Fibroblast of upper back skin (primary cell): ENCODE results near the gene GPR84.

Source experiments
- DNase-seq: peaks from one replicate; pipeline ENCODE4 v3.0.0-alpha.2; 2013

Gene GPR84

DNA sequence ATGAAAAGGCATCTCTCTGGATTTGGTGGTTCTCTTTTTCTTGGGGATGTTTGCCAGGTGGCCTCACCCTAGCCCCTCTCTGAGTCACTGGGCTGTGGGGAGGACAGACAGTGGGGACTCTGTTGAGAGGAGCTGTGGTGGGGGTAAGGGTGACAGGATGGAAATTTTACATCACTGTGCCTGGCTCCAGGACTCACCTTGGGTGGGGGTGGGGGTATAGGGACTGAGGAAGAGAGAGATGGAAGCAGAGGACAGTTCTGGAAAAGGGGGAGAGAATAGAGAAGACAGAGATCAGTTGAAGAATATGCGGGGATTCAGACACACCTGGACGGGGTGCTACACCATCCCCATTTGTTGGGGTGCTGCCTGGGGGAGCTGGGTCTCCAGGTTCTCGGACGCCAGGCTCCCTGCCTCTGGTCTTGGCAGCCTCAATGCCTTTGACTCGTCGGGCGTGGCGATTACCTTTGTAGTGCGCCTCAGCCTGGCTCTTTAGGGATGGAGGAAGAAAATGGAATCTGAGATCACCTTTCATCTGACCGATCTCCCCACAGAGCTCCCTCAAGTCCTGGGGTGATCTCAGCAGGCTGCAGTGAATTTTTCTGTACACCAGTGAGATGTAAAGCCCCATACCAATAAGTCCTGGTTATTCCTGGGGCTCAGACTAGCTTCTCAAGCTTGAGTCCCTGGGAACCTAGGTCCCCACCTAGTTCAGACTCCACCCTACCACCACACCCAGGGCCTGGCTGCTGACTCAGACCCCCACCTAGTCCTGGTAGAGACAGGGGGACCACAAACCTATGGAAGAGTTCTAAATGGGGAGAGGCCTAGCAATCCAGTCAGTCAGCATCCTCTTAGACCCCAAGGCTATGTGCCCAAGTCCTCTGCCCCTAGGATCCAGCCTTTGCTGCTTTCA, 9.6 kb upstream of the GPR84 start:
- no peak for DNase-seq

DNA sequence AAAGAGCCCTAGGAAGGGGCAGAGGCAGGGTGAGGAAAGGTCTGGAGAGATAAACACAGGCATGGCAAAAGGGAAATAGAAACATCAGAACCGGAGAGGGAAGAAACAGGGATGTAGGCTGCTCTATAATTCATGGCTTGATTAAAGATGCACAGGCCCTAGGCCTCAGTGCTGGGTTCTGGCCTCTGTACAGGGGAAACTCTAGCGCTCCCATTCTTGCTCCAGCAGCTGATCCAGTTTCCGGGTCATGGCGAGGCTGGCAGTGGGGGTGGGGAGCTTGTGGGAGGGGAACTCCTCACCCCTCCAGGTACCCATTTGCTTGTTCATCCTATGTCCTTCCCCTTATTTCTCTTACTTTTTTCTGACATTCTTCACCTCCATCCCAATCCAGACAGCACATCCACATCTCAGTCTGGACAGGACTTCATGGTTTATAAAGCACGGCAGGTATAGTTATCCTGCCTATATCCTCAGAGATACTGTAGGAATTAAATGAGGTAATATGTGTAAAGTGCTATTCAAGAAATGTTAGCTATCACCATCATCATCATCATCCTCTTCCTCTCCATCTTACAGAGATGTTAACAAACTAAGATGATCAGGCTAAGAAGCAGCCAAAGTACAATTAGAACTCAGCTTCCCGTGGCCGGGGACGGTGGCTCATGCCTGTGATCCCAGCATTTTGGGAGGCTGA, 8.0 kb upstream of the GPR84 start:
- no peak for DNase-seq

DNA sequence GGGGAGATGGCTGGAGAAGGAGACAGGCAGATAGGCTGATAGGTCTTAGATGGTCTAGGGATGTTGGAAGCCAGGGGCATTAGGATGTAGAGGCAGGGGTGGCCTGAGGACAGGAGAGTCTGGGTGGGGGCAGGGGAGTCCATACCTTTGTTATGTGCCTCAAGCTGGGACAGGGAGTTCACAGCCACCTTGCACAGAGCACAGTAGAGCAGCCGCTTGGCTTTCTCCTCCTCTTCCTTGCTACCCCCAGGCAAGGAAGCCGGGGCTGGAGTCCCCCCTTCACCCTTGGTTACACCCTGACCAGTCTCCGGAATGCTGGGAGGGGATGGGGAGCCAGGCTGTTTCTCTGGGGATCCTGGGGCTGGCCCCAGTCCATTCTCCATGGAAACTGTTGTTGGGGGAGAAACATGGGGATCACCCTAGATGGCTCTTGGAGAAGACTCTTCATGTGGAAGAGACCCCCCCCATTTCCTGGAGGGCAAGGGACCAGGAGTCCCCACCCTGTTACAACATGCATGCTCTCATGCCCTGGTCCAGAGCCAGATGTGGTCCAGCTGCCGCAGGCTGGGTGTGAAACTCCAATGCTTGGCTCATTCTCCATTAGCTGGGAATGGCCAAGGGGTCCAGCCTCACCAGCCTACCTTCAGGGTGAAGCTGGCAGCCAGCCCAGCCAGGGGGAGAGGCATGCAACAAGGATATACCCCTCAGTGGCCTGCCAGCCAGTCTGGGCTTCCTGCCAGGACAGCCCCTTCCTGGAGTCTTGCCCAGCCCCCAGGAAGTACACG, 7.2 kb upstream of the GPR84 start:
- no peak for DNase-seq

DNA sequence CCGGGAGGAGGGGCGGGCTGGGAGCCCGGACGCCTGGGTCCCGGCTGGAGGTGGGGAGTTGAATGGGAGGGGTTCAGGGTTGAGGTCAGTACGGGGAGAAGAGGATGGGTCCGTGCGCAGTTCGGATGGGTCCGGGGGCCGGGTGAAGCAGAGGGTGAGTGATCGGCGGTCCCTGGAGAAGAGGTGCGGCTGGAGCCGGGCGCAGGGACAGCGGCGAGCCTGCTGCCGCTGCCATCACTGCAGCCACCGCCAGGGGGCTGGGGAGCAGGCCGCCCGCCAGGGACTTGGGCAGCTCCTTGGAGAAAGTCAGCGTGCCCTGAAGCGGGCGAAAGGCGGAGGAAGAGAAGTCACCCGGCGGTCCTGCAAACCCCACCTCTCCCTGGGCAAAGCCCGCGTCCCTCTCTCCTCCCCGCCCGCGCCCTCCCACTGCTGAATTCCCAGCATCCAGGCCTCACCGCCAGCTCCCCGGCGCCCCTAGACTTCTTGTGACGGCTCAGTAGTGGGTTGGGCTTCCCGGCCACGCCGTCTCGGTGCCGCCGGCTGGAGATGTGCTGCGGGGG, 6.0 kb upstream of the GPR84 start:
- DNase-seq: peak; percentile 71

DNA sequence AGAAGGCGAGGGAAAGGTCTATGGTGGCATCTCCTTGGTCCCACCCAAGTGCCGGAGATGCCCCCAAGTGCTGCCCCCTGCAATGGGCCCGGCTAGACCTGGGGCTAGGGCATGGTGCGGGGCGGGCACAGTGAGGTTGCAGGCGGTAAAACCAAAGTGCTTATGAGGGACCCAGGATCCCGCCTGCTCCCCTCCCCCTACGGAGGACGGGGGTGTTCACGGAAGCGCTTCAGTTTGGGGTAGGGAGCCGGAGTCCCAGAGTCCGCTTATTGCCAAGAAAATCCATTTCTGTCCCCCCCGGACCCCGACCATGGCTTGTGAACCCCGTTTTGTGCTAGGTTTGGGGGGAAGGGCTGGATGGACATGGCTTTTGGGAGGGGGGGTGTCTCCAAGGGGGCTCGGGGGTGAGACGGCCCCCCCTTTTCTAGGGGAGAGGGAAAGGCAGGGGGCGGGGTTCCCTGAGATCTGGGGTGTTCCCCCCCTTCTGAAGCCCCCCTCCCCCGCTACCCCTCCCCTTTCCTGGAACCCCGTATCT, 5.4 kb upstream of the GPR84 start:
- DNase-seq: no peak

DNA sequence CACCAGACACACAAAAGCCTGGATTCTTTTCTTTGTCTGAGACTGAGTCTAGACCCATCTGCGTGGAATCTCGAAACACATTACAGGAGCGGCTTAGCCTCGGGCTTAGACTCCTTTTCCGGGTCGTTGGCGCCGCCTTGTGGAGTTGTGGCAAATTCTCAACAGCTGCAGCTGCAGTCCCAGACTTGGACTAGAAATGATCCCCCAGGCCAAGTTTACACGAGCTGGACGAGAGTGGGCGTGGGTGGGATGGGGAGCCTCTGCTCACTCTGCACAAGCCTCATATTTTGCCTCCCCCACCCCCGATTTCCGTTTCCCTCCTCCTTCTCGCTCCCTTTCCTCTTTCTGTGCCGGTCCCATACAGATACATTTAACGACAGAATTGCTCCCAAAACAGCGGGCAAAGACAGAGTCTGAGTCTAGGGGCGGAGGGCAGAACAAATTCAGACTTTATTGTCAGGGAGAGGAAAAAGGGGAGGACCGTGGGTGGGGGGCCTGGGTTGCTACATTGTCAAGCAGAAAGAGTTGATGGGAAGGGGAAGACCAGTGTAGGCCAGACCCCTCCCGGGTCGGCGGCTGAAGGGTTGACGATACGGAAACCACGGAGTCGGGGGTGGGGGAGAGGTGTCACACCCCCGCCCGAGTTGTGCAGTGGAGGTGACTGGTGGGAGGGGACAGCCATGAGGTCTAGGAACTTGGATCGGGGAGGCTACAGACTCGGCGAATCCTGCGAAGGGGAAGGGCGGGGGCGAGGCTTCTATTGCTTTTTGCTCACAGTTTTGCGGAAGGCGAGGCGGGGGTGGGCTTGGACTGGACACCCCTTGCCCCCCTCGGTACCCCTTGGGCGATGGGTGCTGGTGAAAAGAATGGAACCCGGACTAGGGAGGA, 4.7 kb upstream of the GPR84 start:
- DNase-seq: peak; percentile 88

DNA sequence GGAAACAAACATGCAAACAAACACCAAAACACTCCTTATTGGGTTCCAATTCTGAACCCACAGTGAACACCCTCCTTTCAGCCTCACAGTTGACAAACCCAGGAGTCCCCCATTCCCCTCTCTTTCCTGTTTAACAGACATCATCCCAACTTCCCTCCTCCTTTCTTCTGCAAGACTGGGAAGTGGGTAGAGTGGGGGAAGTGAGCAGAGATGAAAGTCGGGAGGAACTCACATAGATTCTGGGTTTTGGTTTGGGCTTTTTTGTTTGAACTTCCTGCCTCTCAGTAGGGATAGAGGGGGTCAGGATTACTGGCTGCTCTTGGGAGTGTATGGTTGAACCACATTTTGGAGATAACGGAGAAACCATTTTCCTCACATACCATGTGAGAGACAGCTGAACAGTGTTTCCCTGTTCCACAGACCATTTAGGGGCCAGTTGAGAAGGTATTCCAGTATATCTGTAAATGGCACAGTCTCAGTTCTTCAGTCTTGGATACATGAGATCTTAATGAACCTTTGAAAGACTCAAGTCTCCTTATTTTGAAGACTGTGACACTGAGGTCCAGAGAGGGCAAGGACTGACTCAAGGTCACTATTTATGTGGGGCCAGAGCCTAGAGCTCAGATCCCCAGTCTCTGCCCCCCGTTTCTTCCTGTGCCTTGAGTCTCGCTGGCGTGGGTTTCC, 3.9 kb upstream of the GPR84 start:
- no peak for DNase-seq

DNA sequence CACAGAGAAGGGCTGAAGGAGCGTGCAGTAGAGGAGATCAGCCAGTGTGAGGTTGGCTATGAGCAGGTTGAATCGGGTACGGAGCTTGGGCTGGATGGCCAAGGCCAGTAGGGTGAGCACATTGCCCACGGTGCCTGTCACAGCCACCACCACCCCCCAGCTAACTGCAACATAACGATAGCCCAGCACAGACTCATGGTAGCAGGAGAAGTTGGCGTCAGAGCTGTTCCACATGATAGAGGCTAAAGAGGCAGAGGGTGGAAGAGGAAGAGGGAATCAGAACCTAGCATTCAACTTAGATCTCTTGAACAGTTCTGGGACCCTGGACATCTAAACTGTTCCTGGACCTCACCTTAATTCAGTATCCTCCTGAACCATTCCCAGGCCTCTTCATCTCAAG, 668 bp downstream of the GPR84 start:
- no peak for DNase-seq

DNA sequence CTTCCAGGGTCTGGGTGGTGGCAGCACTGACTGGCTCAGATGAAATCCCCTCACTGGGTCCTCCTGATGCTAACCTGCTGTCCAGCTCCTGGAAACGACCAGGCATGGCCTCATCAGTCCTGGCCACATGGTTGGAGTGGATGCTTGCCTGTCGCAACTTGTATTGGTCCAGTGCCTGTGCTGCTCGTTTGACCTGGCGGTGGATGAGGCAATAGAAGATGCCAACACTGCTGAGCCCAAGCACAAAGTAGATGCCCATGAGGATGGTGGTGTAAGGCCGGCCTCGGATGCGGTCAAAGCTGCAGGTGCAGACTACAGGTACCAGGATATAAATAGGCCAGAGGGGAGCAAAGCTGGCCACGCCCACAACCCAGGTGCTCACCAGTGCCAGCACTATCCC, 1.2 kb downstream of the GPR84 start:
- no peak for DNase-seq

DNA sequence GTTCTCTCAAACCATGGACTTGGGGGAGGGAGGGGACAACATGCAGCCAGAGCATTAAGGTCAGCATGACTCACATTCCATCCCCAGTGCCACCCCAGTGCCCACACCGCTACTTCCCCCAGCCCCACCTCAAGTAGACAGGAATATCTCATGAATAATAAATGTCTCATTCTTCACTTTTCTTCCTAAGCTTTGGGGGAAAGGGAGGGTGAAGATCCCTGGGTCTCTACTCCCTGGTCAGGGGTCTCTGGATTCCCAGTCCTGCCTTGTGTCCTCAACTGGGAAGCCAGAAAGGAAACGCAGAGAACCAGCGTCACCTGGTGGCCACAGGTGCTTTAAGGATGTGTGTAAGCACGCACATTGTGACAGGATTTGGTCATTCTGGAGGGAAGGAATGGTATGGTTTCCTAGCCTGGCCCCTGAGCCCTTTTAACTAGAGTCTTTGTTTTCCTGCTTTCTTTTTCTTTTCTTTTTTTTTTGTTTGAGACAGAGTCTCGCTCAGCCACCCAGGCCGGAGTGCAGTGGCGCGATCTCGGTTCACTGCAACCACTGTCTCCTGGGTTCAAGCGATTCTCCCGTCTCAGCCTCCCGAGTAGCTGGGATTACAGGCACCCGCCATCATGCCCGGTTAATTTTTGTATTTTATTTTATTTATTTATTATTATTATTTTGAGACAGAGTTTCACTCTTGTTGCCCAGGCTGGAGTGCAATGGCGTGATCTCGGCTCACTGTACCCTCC, 3.4 kb downstream of the GPR84 start:
- DNase-seq: peak; percentile 86

DNA sequence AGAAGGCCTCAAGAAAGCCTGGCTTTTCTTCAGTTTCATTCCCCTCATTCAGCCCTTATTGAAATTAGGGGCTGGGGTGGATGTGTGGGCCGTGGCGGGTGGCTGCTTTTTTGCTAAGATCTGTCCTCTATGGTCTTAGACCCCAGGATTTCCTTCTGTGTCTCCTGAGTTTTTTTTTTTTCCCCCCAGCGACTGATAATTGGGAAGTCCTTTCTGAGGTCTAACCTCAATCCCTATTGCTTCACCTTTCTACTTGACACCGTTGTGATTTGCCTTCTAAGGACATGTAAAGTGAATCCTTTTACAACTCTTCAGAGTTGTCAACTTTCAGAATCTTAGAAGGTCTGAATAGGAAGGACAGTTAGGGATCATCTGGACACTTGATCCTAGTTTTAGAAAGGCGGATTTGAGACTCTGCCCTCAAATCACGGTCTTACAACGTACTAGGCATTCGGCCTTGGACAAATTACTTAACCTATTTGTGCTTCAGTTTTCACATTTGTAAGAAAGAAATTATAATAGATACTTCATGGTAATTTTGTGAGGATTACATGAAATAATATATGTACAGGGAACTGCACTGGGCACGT, 4.4 kb downstream of the GPR84 start:
- DNase-seq: no peak

DNA sequence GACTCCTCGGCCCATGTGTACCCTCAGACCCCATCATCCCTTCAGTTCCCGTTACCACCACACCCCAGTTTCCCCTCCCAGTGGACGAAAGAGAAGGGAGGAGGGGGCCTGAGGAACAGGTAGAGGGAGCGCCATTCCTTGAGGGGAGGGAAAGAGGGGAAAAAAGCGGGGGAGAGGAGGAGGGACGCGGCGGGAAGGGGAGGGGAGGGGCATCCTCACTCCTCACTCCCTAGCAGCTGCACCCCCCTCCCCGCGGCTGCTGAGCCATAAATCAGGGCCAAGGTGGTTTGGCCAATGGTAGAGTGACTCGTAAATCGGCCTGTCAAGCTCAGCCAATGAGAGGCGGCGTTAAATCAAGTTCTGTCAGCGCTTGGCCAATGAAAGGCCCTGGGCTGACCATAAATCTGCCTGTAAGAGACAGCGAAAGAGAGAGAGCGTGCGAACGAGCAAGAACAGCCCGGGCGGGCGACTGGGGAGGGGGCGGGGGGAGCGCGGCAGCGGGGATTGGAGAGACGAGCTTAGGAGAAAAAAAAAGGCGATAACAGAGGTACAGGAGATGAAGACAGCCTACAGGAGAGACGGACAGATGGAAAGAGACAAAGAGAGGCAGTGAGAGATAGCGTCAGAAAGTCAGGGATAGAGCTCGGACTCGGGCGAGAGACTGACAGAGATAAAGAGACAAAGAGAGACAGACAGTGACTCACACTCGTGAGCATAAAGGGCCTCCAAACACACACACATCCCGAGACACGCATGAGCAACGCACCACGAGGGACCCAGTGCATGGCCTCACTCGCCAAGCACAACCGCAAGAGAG, 5.1 kb downstream of the GPR84 start:
- peak; percentile 100 for DNase-seq

DNA sequence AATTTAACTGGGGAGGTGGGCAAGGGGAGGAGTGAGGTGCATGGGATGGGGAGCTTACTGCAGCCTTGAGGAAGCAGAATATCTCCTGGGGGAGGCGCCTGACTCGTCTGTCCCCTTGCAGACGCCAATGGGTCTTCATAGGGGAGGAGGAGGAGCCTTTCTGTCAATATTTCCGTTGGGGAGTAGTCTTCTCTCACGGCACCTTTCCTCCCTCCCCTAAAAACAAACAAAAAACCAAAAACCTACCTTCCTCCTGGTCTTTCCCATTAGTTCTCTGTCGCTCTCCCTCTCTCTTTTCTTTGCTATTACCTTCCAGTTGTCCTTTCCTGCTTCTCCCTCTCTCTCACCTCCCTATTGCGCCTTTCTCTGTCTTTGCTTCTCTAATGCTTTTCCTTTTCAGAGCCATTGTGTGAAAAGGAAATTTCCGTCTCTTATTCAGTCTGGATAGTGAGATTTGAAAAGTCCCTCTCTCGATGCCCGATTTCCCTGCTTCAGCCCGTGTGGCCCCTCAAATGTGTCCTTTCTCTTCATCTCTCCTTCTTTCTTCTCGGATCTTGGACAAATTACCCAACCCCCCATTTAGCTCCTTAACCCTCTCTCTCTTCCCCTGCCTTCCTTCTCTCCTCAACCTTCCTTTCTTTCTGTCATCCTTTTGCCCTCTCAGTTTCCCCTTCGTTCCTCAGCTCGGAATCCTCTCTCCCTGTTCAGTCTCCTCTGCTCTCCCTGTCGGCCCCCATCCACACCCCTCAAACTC, 5.9 kb downstream of the GPR84 start:
- DNase-seq: peak; percentile 51

DNA sequence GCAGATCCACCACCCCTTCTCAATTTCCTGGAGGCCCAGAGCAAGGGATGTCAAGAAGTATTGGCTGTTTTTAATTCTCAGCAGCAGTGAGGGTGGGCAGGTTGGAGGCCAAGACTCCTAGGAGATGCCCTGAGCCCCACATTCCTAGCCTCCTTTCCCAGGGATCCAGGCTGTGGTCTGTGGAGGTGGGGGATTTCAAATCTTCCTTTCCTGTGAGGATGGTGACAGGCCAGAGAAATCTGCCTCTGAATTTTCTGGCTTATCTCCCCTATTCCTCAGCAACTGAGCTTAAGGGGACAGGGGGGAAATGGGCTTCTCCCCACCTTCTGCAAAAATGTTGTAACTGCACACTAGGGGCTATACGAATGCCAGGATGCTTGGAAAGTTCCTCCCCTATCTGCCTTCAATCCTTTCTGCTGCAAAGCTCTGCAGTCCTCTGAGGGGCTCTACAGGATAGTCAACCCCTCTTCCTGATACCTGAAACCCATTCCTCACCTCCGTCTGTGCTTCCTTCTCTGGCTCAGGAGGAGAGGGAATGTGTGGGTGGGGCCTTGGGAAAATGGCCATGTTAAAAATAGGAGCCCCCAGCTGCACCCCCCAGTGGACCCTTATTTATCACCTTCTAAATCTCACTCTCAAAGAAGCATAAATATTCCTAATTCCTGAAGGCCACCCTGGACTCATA, 6.6 kb downstream of the GPR84 start:
- no peak for DNase-seq

DNA sequence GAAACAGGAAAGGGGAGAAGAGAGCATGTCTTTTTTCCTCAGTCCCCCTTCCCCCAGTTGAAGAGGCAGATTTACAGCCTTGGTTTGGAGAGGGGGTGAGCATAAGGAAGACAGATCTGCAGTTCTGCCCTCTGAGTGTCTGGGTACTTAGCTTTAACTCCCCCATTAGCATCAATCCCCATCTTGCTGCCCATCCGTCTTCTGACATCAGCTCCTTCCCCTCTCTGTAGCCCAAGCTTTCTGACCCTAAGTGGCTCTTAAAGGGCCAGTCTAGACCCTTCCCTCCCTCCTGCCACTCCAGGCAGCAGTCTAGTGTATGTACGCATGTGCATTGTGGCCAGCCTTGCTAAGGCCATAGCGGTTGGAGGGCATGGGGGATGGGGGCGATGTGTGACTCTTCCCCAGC, 7.3 kb downstream of the GPR84 start:
- peak; percentile 70 for DNase-seq

DNA sequence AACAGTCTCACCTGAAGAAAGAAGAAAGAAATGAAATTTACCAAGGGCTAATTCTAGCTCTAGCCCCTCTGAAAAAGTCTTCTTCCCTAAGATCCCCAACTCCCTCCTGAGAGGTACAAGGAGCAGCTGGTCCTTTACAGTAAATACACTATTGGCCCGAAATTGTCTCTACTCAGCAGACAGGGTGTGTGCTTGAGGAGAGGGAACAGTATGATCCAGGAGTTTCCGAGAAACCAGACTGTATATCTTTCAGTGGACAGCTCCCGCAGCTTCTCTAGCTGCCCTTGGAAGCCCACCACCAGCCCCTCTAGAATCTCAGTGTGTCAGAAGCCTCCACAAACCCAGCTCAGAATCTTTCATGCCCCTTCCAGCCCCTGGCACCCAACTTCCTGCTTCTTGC, 8.1 kb downstream of the GPR84 start:
- DNase-seq: no peak

DNA sequence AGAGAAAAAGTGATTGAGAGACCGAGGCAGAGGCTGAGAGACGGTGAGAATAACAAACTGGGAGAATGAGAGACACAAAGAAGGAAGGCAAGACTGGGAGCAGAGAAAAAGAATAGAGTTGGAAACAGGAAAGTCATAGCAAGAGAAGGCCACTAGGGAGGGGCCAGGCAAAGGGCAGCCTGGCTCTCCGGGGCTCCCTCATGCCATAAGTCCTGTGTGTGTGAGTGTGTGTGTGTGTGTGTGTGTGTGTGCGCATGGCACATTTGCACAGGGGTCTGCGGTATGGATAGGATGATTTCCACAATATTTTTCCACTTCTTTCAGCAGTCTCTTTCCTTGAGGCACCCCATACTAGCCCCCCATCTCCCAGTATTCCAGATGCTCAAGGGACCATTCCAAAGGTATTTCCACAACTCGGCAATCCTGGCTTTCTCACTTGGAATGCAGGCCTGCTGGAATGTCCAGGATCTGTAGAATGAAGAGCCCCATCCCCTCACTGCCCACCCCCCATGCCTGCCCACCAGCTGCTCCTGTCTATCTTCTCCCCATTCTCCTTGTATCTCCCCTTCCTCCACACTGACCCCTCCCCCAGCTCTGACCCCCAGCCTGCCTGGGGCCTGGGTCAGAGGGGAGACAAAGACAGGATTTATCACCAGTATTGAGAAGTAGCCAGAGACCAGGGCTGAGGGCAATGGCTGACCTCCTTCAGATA, 9.0 kb downstream of the GPR84 start:
- no peak for DNase-seq
